ENCODE data around the gene SEMA6A. TPM values are rescaled to one million over a fixed set of nuclear protein-coding genes. Genes with fewer than 3 reads are reported as not detected.

The SEMA6A gene
- total RNA-seq, 1 donor from 2014 or later, result 24.0 TPM

GRCh38 chr5:116466727-116467464 lies 107.7 kb downstream of the SEMA6A start:
- no peak for DNase-seq (ENCODE audit: low spot score)

DNA sequence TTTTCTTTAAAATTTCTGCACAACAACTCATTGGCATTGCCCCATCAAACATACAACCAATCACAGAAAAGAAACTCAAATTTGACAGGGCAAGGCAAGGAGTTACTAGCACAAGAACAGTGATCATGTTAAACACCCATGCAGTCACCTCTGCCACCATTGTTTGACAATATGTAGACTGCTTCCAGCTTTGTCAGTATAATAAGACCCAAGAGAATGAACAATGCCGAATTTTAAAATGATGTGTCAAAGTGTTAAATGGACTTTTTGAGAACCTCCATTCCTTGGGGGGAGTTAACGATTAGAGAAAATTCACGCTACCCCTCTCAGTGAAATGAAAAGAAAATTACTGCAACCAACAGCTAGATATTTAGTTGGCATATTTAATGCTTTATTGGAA lies 109.2 kb downstream of the SEMA6A start:
- no peak for DNase-seq (ENCODE audit: low spot score)

- DNase-seq (ENCODE audit: low spot score), result no peak
These were observed 110.4 kb downstream of the SEMA6A start for GRCh38 chr5:116464144-116464708.

DNA sequence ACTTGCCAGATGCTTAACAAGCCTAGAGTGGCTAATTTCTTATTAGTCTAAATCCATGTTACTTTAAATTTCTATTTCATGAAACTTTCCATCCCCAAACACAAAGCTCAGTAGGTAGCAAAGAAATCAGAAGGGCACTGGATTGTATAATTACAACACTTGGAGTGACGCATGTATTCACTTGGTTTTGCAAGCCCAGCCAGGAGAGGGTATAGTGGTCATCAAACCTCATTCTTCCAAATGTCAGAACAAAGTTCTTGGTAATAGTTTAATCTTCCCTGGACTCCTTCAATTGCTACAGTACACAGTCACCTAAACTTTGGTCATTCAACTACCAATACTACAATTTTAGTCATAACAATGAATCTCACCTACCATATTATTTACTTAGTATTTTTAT lies 112.1 kb downstream of the SEMA6A start:
- no peak for DNase-seq (ENCODE audit: low spot score)

- DNase-seq (ENCODE audit: low spot score), result no peak
These were observed 115.3 kb downstream of the SEMA6A start for GRCh38 chr5:116459301-116459700.

- no peak for DNase-seq (ENCODE audit: low spot score)
These were observed 117.6 kb downstream of the SEMA6A start for GRCh38 chr5:116457062-116457461.

DNA sequence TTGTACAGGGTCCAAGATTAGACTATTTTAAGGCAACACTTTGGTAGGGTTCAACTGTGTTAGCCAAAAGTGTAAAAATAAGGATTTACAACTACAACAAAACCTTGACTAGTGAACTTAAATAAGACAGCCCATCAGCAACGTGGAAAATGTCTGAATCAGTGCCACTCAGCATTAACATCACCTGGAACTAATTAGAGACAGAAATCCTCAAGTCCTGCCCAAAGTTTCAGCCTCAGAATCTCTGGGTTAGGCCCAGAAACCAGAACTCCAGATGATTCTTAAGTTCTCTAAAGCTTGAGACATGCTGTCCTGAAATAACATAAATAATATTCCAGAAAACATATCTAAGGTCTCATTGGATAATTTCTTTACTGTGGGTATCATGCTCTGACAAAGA lies 118.6 kb downstream of the SEMA6A start:
- no peak for DNase-seq (ENCODE audit: low spot score)

GRCh38 chr5:116455061-116455460 lies 119.6 kb downstream of the SEMA6A start:
- no peak for DNase-seq (ENCODE audit: low spot score)

- DNase-seq (ENCODE audit: low spot score), result no peak
These were observed 120.2 kb downstream of the SEMA6A start for GRCh38 chr5:116454417-116454927.

DNA sequence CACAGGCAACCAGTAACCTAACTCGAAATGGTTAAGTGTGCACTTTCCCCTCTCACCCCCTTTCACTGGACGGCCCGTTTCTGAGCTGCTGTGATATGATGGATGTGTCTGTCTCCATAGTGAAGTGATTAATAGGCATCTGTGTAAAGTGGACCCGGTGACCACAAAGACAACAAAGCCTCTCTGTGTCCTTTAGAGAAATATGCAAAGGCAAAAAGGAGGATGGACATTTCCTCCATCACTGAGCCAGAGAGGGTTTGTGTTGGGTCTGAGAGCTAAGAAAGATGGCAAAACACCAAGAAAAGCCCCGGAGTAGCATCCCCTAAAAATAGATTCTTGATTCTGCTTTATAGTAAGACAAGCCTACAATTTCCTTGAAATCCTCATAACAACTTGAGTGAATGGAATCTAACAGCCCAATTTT lies 120.6 kb downstream of the SEMA6A start:
- DNase-seq (ENCODE audit: low spot score), result no peak

GRCh38 chr5:116452774-116453368 lies 121.8 kb downstream of the SEMA6A start:
- no peak for DNase-seq (ENCODE audit: low spot score)

DNA sequence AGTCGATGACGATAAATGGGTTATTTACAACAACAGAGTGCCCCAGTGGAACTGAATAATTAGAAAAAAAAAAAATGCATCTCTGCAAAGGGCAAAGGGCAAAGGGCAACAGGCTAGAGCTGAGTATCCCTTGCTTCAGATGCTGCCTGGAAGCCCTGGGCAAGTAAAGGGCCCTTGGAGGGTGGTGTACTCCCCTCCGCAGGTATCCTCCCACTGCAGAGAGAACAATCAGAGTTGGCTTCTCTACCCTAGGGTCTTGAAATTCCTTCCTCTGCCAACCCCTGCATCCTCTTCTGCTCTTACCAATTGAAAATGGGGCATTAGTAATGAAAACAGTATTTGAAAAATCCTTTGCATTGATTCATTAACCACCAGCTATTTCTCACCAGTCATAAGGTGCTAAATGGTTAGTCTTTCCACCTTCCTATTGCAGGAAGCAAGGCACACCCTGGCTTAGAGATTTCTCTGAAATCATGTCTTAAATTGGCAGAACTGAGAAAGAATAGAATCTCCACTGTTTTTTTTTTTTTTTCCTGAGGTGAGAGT lies 122.6 kb downstream of the SEMA6A start:
- DNase-seq (ENCODE audit: low spot score), result no peak

- DNase-seq (ENCODE audit: low spot score), result no peak
These were observed 123.6 kb downstream of the SEMA6A start for GRCh38 chr5:116451066-116451465.

DNA sequence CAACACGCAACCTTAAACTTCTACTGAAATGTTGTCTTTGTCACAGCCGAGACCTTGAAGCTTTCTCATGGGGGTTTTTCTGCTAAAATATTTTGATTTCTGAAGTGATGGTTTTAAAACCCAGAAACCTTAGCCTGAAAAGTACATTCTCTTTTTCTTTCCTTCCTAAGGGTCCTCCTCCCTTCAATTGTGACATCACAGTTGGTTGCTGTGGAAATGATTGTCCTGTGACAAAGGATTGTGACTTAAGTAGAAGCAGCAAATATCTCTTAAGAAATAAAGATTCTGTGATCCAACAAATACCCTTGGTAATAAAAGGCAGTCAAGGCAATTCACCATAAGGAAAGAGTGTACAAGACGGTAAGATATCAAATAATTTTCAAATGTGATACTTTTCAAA lies 125.2 kb downstream of the SEMA6A start:
- no peak for DNase-seq (ENCODE audit: low spot score)

DNA sequence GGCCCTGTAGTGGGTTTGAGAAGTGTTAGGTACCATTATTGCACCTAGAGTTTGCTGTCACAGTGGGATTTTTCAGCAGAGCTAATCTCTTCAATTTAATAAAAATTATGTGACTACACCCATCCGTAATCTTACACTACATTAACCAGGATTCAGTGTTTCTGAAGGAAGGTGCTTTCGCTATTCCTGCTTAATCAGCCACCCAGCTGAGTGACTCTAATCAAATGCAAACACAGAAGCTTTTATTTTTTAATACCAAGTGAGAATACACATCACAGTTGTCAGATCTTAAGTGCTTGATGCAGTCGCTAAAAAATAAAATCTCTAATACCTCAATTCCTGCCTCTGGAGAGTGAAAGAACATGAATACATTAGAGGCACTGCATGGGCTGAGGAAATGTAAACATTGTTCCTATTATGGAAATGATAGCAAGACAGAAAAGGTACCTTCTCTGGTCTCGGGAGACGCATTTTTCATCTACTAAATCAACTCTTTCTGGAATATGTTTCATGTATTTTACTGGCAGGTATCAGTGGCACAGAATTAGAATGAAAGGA lies 125.7 kb downstream of the SEMA6A start:
- DNase-seq (ENCODE audit: low spot score), result no peak

GRCh38 chr5:116448450-116448849 lies 126.2 kb downstream of the SEMA6A start:
- DNase-seq (ENCODE audit: low spot score), result no peak

DNA sequence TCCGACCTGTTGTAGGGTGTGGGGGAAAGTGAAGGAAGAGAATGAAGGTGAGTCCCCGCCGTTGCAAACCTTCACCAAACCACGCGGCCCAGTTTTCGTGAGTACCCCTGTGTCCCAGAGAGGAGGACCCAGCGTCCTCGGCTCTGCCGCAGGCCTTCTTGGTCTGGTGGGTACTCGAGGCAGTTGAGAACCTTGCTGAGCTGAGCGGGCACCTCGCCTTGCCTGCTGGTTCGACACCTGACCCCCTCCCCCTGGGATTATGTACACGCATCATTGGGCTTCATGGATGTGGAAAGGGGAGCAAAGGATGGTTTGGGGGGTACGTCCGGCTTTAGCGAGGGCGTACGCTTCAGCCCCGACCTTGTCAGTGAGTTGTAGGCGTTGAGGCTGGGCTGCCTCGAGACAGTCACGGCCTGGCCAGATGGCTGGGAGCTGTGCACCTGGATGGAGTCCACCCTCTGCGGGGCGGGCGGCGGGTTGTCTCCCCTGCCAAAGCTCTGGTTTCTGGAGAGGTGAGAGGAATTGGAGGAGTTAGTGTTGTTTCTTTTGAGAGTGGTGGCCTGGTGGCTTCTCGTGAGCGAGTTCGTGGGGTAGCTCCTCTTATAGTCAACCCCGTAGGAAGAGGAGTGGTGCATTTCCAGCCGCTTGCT lies 128.1 kb downstream of the SEMA6A start:
- no peak for DNase-seq (ENCODE audit: low spot score)

DNA sequence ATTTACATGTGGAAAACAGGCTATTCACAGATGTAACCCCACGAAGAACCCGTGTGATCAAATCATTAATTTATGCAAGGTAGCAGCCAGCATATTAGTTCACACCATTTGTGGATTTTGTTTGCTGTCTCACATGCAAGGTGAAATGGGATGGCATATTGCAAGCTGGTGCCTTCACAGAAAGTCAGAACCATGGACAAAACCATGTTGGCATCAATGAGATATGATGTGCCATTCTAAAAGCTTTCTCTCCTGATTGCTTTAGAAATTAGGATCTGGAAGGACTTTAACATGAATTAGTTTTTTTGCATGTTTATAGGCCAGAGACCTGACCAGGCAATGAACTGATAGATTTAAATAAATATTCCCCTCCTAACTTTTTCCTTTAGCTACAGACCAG lies 129.3 kb downstream of the SEMA6A start:
- DNase-seq (ENCODE audit: low spot score), result no peak

- no peak for DNase-seq (ENCODE audit: low spot score)
These were observed 130.0 kb downstream of the SEMA6A start for GRCh38 chr5:116444373-116445295.

DNA sequence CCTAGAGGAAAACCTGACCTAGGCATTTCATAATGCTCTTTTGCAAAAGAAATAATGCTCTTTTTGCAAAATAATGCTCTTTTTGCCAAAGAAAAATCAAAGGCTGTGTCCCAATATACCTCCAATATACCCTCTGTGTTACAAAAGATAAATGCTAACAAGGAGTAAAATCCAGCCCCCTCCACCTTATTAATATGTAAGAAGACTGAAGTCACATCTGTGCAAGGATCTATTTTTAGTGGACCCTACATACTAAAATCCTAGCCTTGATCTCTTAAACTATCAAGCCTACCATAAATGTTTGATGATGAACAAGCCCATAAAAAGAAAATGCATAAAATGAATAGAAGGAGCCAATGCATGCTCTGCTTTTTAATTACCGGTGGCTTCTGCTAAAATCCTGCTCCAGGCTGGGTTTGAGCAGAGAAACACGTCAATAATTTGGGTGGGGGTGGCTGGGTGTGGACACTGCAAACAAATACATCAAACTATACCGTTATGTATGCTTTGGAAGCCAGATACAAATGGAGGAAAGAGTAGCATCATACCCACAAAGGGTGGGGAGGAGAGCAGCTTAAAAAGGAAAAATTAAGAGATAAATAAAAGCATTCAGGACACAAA lies 131.6 kb downstream of the SEMA6A start:
- DNase-seq (ENCODE audit: low spot score), result no peak

Data from mesenteric fat pad (tissue), 1 donor.